Tibial nerve (tissue), 3 donors: ENCODE data around the gene PRRG1.

Source experiments
- POLR2A ChIP-seq, 2 donors: fragments of 450-650 bp; IDR thresholded peaks; one replicate each; pipeline ENCODE4 v1.6.1; 2017; ENCODE audit warnings: antibody characterized with exemption in 2 of 2, mild to moderate bottlenecking in 2 of 2, moderate library complexity in 2 of 2
- TF ChIP-seq, protein P1 (sequence below), 5 experiments: fragments of 200-600 bp in 3 of 5; fragments of 450-650 bp in 2 of 5; sonication (generic) in 3 of 5; IDR thresholded peaks; one replicate each; pipeline ENCODE4 v1.5.1; 2016 to 2019; ENCODE audit warnings: antibody characterized with exemption in 5 of 5, mild to moderate bottlenecking in 3 of 5, moderate library complexity in 2 of 5

DNA sequence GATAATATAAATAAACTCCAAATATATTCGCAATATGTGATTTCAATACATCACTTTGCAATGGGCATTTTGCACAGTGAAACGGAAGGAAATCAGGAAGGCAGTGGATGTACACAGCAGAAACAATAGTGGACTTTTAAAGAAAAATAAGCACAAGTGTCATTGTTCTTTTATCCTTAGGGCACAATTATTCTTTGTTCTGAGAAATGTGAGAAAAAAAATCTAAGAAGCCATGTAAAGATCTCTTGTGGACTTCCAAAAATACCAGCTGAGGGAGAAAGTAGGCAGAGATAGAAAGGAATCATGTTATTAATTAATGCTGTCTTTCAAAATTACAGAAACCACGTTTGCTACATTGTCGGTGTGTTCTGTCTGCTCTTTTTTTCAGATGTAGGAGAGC, 17.6 kb upstream of the PRRG1 start:
- TF ChIP-seq, protein P1, sequence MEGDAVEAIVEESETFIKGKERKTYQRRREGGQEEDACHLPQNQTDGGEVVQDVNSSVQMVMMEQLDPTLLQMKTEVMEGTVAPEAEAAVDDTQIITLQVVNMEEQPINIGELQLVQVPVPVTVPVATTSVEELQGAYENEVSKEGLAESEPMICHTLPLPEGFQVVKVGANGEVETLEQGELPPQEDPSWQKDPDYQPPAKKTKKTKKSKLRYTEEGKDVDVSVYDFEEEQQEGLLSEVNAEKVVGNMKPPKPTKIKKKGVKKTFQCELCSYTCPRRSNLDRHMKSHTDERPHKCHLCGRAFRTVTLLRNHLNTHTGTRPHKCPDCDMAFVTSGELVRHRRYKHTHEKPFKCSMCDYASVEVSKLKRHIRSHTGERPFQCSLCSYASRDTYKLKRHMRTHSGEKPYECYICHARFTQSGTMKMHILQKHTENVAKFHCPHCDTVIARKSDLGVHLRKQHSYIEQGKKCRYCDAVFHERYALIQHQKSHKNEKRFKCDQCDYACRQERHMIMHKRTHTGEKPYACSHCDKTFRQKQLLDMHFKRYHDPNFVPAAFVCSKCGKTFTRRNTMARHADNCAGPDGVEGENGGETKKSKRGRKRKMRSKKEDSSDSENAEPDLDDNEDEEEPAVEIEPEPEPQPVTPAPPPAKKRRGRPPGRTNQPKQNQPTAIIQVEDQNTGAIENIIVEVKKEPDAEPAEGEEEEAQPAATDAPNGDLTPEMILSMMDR (IDR thresholded peaks at IDR 0.05): no peak
- no peak for TF ChIP-seq POLR2A (IDR thresholded peaks at IDR 0.05)
